ENCODE data around the gene SBF2. TPM values are rescaled to one million over a fixed set of nuclear protein-coding genes. Genes with fewer than 3 reads are reported as not detected.

The SBF2 gene
- total RNA-seq, 2 experiments from 2014 or later, result 14.2 to 15.2 TPM

DNA sequence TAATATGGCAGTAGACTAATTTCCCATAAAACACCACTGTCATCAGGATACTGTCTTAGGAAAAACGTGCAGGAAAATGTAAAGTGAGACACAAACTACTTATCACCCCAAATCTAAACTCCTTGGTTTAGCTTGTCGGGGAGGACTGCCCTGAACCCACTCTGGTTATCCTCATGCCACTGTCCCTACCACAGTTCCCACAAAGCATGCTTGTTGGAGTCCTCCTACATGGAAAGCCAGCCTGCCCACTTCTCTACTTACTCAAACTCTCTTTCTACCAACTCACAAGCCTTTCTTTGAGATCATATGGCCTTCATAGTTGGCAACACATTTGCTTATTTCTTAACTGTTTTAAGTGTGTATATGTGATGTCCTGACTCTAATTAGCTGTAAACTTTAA is 451.1 kb downstream of the SBF2 start:
- no peak for ATAC-seq (ENCODE audit: poor library complexity)
- Mint-ChIP-seq H3K4me3 (no peak overlapping the region), H3K27me3 (no peaks in the 10 kb centered on the region), H3K27ac (no peak overlapping the region), H3K9me3 (no peaks in the 10 kb centered on the region), H3K4me1 (ENCODE audit: low read depth) (peaks cover 25% of the 10 kb centered on the region), H3K36me3 (ENCODE audit: low read depth) (peaks cover 54% of the 10 kb centered on the region)
- Histone ChIP-seq H3K27ac (ENCODE audit: low read depth in 1 of 2, low read length in 2 of 2) (no peak overlapping the region), H3K27me3 (ENCODE audit: control insufficient read depth in 1 of 2, insufficient read depth in 2 of 2, low read length in 2 of 2) (no peaks in the 10 kb centered on the region), H3K36me3 (ENCODE audit: insufficient read depth, low read length) (peaks cover 3% of the 10 kb centered on the region), H3K4me1 (ENCODE audit: insufficient read depth, low read length) (peaks cover 10% of the 10 kb centered on the region), H3K4me3 (ENCODE audit: low read length) (no peak overlapping the region), H3K9me3 (ENCODE audit: control insufficient read depth in 1 of 2, insufficient read depth in 1 of 2, low read length in 2 of 2) (no peaks in the 10 kb centered on the region)
- intact Hi-C loops (cut with DNase I, micrococcal nuclease), result no loop called here
- ChIA-PET POLR2A (no interaction called here), CTCF (no interaction called here)
- TF ChIP-seq CTCF (IDR thresholded peaks at IDR 0.05), result no peak
- no peak for DNase-seq

GRCh38 chr11:9840460-9841004 is 453.5 kb downstream of the SBF2 start:
- Histone ChIP-seq H3K9me3 (ENCODE audit: control insufficient read depth in 1 of 2, insufficient read depth in 1 of 2, low read length in 2 of 2) (no peaks in the 10 kb centered on the region), H3K36me3 (ENCODE audit: insufficient read depth, low read length) (peaks cover 3% of the 10 kb centered on the region), H3K4me1 (ENCODE audit: insufficient read depth, low read length) (peaks cover 10% of the 10 kb centered on the region), H3K27ac (ENCODE audit: low read depth in 1 of 2, low read length in 2 of 2) (no peak overlapping the region), H3K4me3 (ENCODE audit: low read length) (no peak overlapping the region), H3K27me3 (ENCODE audit: control insufficient read depth in 1 of 2, insufficient read depth in 2 of 2, low read length in 2 of 2) (no peaks in the 10 kb centered on the region)
- Mint-ChIP-seq H3K27me3 (no peaks in the 10 kb centered on the region), H3K36me3 (ENCODE audit: low read depth) (peaks cover 32% of the 10 kb centered on the region), H3K4me1 (ENCODE audit: low read depth) (peaks cover 25% of the 10 kb centered on the region), H3K4me3 (no peak overlapping the region), H3K9me3 (no peaks in the 10 kb centered on the region), H3K27ac (no peak overlapping the region)
- TF ChIP-seq CTCF (IDR thresholded peaks at IDR 0.05), result no peak
- ChIA-PET CTCF (no interaction called here), POLR2A (no interaction called here)
- intact Hi-C loops (cut with DNase I, micrococcal nuclease), result no loop called here
- peak in 3 of 14 experiments; percentile 15 to 34 (median 21) for DNase-seq
- no peak for ATAC-seq (ENCODE audit: poor library complexity)

DNA sequence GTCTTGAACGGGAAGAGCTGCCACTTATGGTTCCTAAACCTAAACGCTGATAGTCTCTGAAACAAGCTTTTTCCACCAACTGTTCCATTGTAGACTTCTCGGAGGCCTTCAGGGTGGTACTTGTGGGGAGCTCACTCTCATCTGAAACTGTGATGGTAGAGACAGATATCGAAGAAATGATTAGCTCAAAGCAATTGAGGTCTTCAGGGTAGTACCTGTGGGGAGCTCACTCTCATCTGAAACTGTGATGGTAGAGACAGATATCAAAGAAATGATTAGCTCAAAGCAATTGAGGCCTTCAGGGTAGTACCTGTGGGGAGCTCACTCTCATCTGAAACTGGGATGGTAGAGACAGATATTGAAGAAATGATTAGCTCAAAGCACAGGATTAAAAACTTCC is 454.5 kb downstream of the SBF2 start:
- TF ChIP-seq CTCF (IDR thresholded peaks at IDR 0.05), result no peak
- Mint-ChIP-seq H3K27me3 (no peaks in the 10 kb centered on the region), H3K4me1 (ENCODE audit: low read depth) (peaks cover 25% of the 10 kb centered on the region), H3K36me3 (ENCODE audit: low read depth) (peaks cover 24% of the 10 kb centered on the region), H3K9me3 (no peaks in the 10 kb centered on the region), H3K4me3 (no peak overlapping the region), H3K27ac (no peak overlapping the region)
- Histone ChIP-seq H3K27me3 (ENCODE audit: control insufficient read depth in 1 of 2, insufficient read depth in 2 of 2, low read length in 2 of 2) (no peaks in the 10 kb centered on the region), H3K27ac (ENCODE audit: low read depth in 1 of 2, low read length in 2 of 2) (no peak overlapping the region), H3K4me1 (ENCODE audit: insufficient read depth, low read length) (peaks cover 10% of the 10 kb centered on the region), H3K36me3 (ENCODE audit: insufficient read depth, low read length) (no peaks in the 10 kb centered on the region), H3K9me3 (ENCODE audit: control insufficient read depth in 1 of 2, insufficient read depth in 1 of 2, low read length in 2 of 2) (no peaks in the 10 kb centered on the region), H3K4me3 (ENCODE audit: low read length) (no peak overlapping the region)
- intact Hi-C loops (cut with DNase I, micrococcal nuclease), result no loop called here
- ChIA-PET CTCF (no interaction called here), POLR2A (no interaction called here)
- no peak for DNase-seq
- no peak for ATAC-seq (ENCODE audit: poor library complexity)
